ENCODE measurements around the gene PTPRQ. TPM values are rescaled to one million over a fixed set of nuclear protein-coding genes. Genes with fewer than 3 reads are reported as not detected.

The PTPRQ gene
- total RNA-seq, 4 donors from 2014 or later, result 0.24 to 0.47 (median 0.30) TPM; not detected in 1

- no peak for DNase-seq (ENCODE audit: low spot score in 2 of 2)
- Histone ChIP-seq H3K4me1 (no peaks in the 10 kb centered on the region), H3K36me3 (no peaks in the 10 kb centered on the region), H3K4me3 (no peak overlapping the region), H3K9me3 (no peaks in the 10 kb centered on the region), H3K27me3 (no peaks in the 10 kb centered on the region), H3K27ac (no peak overlapping the region)
- 50% methylated on average over 1 of the region's 1 CpG for WGBS
- no peak for TF ChIP-seq CTCF (IDR thresholded peaks at IDR 0.05)
- no peak for TF ChIP-seq POLR2AphosphoS5 (IDR thresholded peaks at IDR 0.05)
- TF ChIP-seq POLR2A (IDR thresholded peaks at IDR 0.05), result no peak
- no peak for TF ChIP-seq EP300 (IDR thresholded peaks at IDR 0.05)
Observed at GRCh38 chr12:80559766-80560165, 115.7 kb downstream of the PTPRQ start.

- Histone ChIP-seq H3K4me1 (no peaks in the 10 kb centered on the region), H3K9me3 (no peaks in the 10 kb centered on the region), H3K27me3 (no peaks in the 10 kb centered on the region), H3K36me3 (no peaks in the 10 kb centered on the region), H3K27ac (no peak overlapping the region), H3K4me3 (no peak overlapping the region)
- DNase-seq (ENCODE audit: low spot score in 2 of 2), result no peak
- WGBS, result 14% methylated on average over 2 of the region's 2 CpGs
- TF ChIP-seq EP300 (IDR thresholded peaks at IDR 0.05) (no peak), POLR2AphosphoS5 (IDR thresholded peaks at IDR 0.05) (no peak), CTCF (IDR thresholded peaks at IDR 0.05) (no peak), POLR2A (IDR thresholded peaks at IDR 0.05) (no peak)
Observed at GRCh38 chr12:80565271-80565670, 121.2 kb downstream of the PTPRQ start.

GRCh38 chr12:80567401-80567800 is 123.4 kb downstream of the PTPRQ start:
- DNase-seq (ENCODE audit: low spot score in 2 of 2), result no peak
- Histone ChIP-seq H3K27me3 (no peaks in the 10 kb centered on the region), H3K9me3 (no peaks in the 10 kb centered on the region), H3K36me3 (no peaks in the 10 kb centered on the region), H3K4me1 (no peaks in the 10 kb centered on the region), H3K4me3 (no peak overlapping the region), H3K27ac (no peak overlapping the region)
- TF ChIP-seq POLR2A (IDR thresholded peaks at IDR 0.05) (no peak), EP300 (IDR thresholded peaks at IDR 0.05) (no peak), POLR2AphosphoS5 (IDR thresholded peaks at IDR 0.05) (no peak), CTCF (IDR thresholded peaks at IDR 0.05) (no peak)

- Histone ChIP-seq H3K27me3 (no peaks in the 10 kb centered on the region), H3K36me3 (no peaks in the 10 kb centered on the region)
- WGBS, result 86% methylated on average over 3 of the region's 3 CpGs
Observed at GRCh38 chr12:80576641-80577418, 132.8 kb downstream of the PTPRQ start.

More at GRCh38 chr12:80576641-80577418, 132.8 kb downstream of the PTPRQ start:
- TF ChIP-seq EP300 (IDR thresholded peaks at IDR 0.05), result no peak
- TF ChIP-seq CTCF (IDR thresholded peaks at IDR 0.05), result no peak
- TF ChIP-seq POLR2A (IDR thresholded peaks at IDR 0.05), result no peak
- TF ChIP-seq POLR2AphosphoS5 (IDR thresholded peaks at IDR 0.05), result no peak
- no peak for DNase-seq (ENCODE audit: low spot score in 2 of 2)
- Histone ChIP-seq H3K9me3 (no peaks in the 10 kb centered on the region), H3K4me1 (no peaks in the 10 kb centered on the region), H3K4me3 (no peak overlapping the region), H3K27ac (no peak overlapping the region)

Measured in suprapubic skin (tissue), 4 donors.